ENCODE results near the gene NRROS.

The NRROS gene

GRCh38 chr3:196643201-196643749 lies 3.8 kb downstream of the NRROS start:
- no peak for TF ChIP-seq CTCF (IDR thresholded peaks at IDR 0.05; ENCODE audit: insufficient read depth, low read length, missing control alignments)
- ChIA-PET POLR2A (no interaction called here), CTCF (no interaction called here)
- DNase-seq (ENCODE audit: low read depth, low spot score), result no peak
- no peak overlapping the region for H3K4me3 ChIP-seq (ENCODE audit: low read depth, low read length)

- no peak for TF ChIP-seq CTCF (IDR thresholded peaks at IDR 0.05; ENCODE audit: insufficient read depth, low read length, missing control alignments)
- ChIA-PET POLR2A (no interaction called here), CTCF (no interaction called here)
- no peak overlapping the region for H3K4me3 ChIP-seq (ENCODE audit: low read depth, low read length)
- DNase-seq (ENCODE audit: low read depth, low spot score), result no peak
Observed at GRCh38 chr3:196643761-196644160, 4.3 kb downstream of the NRROS start.

GRCh38 chr3:196645096-196645495 lies 5.6 kb downstream of the NRROS start:
- ChIA-PET POLR2A (no interaction called here), CTCF (interaction anchor here (1.3 kb wide), 1 partner anchor 35 kb away, joined by 3 read pairs; no protein-coding TSS in a partner anchor)
- H3K4me3 ChIP-seq (ENCODE audit: low read depth, low read length), result no peak overlapping the region
- TF ChIP-seq CTCF (IDR thresholded peaks at IDR 0.05; ENCODE audit: insufficient read depth, low read length, missing control alignments), result no peak
- no peak for DNase-seq (ENCODE audit: low read depth, low spot score)

GRCh38 chr3:196645897-196646665 lies 6.6 kb downstream of the NRROS start:
- POLR2A ChIA-PET, result no interaction called here
- CTCF ChIA-PET, result interaction anchor here (1.3 kb wide), 1 partner anchor 36 kb away, joined by 3 read pairs; no protein-coding TSS in a partner anchor
- DNase-seq (ENCODE audit: low read depth, low spot score), result no peak
- no peak overlapping the region for H3K4me3 ChIP-seq (ENCODE audit: low read depth, low read length)
- TF ChIP-seq CTCF (IDR thresholded peaks at IDR 0.05; ENCODE audit: insufficient read depth, low read length, missing control alignments), result no peak

GRCh38 chr3:196646666-196647216 lies 7.2 kb downstream of the NRROS start:
- TF ChIP-seq CTCF (IDR thresholded peaks at IDR 0.05; ENCODE audit: insufficient read depth, low read length, missing control alignments), result no peak
- POLR2A ChIA-PET, result no interaction called here

GRCh38 chr3:196650740-196651311 lies 11.3 kb downstream of the NRROS start:
- ChIA-PET POLR2A (interaction anchor here (0.6 kb wide), 1 partner anchor 501 kb away, joined by 3 read pairs; no protein-coding TSS in a partner anchor), CTCF (interaction anchor here (0.8 to 1.3 kb wide), 4 partner anchors 11 to 41 kb away, joined by 3 to 5 read pairs (median 4); partner anchors contain the start of gene NRROS)
- H3K4me3 ChIP-seq (ENCODE audit: low read depth, low read length), result no peak overlapping the region
- no peak for TF ChIP-seq CTCF (IDR thresholded peaks at IDR 0.05; ENCODE audit: insufficient read depth, low read length, missing control alignments)
- peak; percentile 92 for DNase-seq (ENCODE audit: low read depth, low spot score)

More at GRCh38 chr3:196646666-196647216, 7.2 kb downstream of the NRROS start:
- no peak for DNase-seq (ENCODE audit: low read depth, low spot score)
- CTCF ChIA-PET, result no interaction called here
- no peak overlapping the region for H3K4me3 ChIP-seq (ENCODE audit: low read depth, low read length)
